Measurements from ENCODE around the gene PEAK1.

DNA sequence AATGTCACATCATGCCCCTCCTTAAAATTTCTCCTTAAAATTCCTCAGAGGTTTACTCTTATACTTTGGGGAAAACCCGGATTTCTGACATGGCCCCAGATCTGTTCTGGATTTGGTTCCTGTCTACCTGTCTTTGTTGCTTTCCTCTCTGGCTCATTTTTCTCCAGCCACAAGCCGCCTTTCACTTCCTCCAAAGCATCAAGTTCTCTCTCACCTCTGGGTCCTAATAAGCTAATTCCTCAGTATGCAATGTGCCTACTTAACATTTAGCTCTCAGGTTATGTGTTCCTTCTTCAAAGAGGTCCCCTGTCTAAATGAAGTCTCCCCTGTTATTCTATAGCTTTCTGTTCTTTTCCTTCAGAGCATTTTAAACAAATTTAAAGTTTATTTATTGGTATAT, 16.9 kb upstream of the PEAK1 start:
- TF ChIP-seq ARNTL (CRISPR knock-in tag; IDR thresholded peaks at IDR 0.05; ENCODE audit: borderline replicate concordance, low read depth) (no peak), OSR1 (CRISPR knock-in tag; IDR thresholded peaks at IDR 0.05) (no peak)

Data from SK-N-SH treated with all-trans-retinoic acid at 6 μM for 48 hours (cell line).